ENCODE data around the gene MRPS10. TPM values are rescaled to one million over a fixed set of nuclear protein-coding genes. Genes with fewer than 3 reads are reported as not detected.

The MRPS10 gene
- polyA plus RNA-seq, 2 of the 4 experiments (the other 2 are of a cell fraction), result 31.5 to 60.7 TPM

GRCh38 chr6:42162812-42163211, 54.8 kb downstream of the MRPS10 start:
- WGBS (ENCODE audit: missing lambda C conversion rate), result 60% methylated on average over 2 of the region's 13 CpGs
- ChIA-PET CTCF (interaction anchor here (1.6 to 13.1 kb wide), 3 partner anchors 52 to 82 kb away, joined by 3 to 172 read pairs (median 6); no protein-coding TSS in a partner anchor), POLR2A (no interaction called here)
- H3K4me2 ChIP-seq, result no peak overlapping the region
- H3K27ac ChIP-seq, result no peak overlapping the region; a peak in 1 of 6 replicates
- FAIRE-seq (no peak), ATAC-seq (no peak), DNase-seq (ENCODE audit: low read depth in 1 of 2, low spot score in 1 of 2) (no peak)
- no peaks in the 10 kb centered on the region for H3K9me3 ChIP-seq
- peaks cover 5% of the 10 kb centered on the region; the same call in 2 of the 3 replicates for H3K4me1 ChIP-seq
- TF ChIP-seq CBX8 (IDR thresholded peaks at IDR 0.05), result no peak
- H3K4me3 ChIP-seq, result no peak overlapping the region

- FAIRE-seq, result no peak
- POLR2A ChIA-PET, result no interaction called here
- no peak for ATAC-seq
- DNase-seq (ENCODE audit: low read depth in 1 of 2, low spot score in 1 of 2), result no peak
- 89% methylated on average over 7 of the region's 7 CpGs for WGBS (ENCODE audit: missing lambda C conversion rate)
- Histone ChIP-seq H3K4me3 (no peak overlapping the region), H3K4me2 (no peak overlapping the region), H3K4me1 (peaks cover 5% of the 10 kb centered on the region; the same call in 2 of the 3 replicates), H3K9me3 (no peaks in the 10 kb centered on the region), H3K27ac (no peak overlapping the region; a peak in 1 of 6 replicates)
- CTCF ChIA-PET, result interaction anchor here (1.5 to 13.1 kb wide), 4 partner anchors 50 to 81 kb away, joined by 3 to 172 read pairs (median 4); no protein-coding TSS in a partner anchor
- TF ChIP-seq KDM5A (IDR thresholded peaks at IDR 0.05), result no peak
- TF ChIP-seq ZFP36 (IDR thresholded peaks at IDR 0.05; ENCODE audit: borderline replicate concordance, partially characterized antibody), result no peak
- no peak for TF ChIP-seq ELK1 (IDR thresholded peaks at IDR 0.05; ENCODE audit: low read depth, low read length)
- TF ChIP-seq HEYL (CRISPR knock-in tag; IDR thresholded peaks at IDR 0.05), result no peak
- TF ChIP-seq RARB (CRISPR knock-in tag; IDR thresholded peaks at IDR 0.05), result no peak
- TF ChIP-seq CBX8 (IDR thresholded peaks at IDR 0.05), result no peak
Observed at GRCh38 chr6:42162384-42162783, 55.3 kb downstream of the MRPS10 start.

GRCh38 chr6:42159431-42160024, 58.1 kb downstream of the MRPS10 start:
- ChIA-PET CTCF (interaction anchor here (0.5 to 1.5 kb wide), 3 partner anchors 12 to 83 kb away, joined by 3 to 4 read pairs (median 3); no protein-coding TSS in a partner anchor), POLR2A (no interaction called here)
- no peak for FAIRE-seq
- TF ChIP-seq CTCF (IDR thresholded peaks at IDR 0.05), result no peak
- TF ChIP-seq FOXS1 (CRISPR knock-in tag; IDR thresholded peaks at IDR 0.05), result no peak
- TF ChIP-seq E2F6 (IDR thresholded peaks at IDR 0.05; ENCODE audit: borderline replicate concordance, low read depth), result no peak
- no peak for TF ChIP-seq HOXB13 (CRISPR knock-in tag; IDR thresholded peaks at IDR 0.05; ENCODE audit: low read depth)
- TF ChIP-seq PBX3 (IDR thresholded peaks at IDR 0.05), result no peak
- no peak for TF ChIP-seq CBX8 (IDR thresholded peaks at IDR 0.05)
- TF ChIP-seq FOSL2 (IDR thresholded peaks at IDR 0.05), result no peak
- no peak for TF ChIP-seq FOSL2 (CRISPR knock-in tag; IDR thresholded peaks at IDR 0.05)
- no peak for TF ChIP-seq MAFK (IDR thresholded peaks at IDR 0.05; ENCODE audit: partially characterized antibody)
- Histone ChIP-seq H3K4me2 (no peak overlapping the region), H3K4me1 (no peaks in the 10 kb centered on the region), H3K9me3 (no peaks in the 10 kb centered on the region), H3K27ac (no peak overlapping the region), H3K4me3 (no peak overlapping the region)
- no peak for ATAC-seq
- DNase-seq (ENCODE audit: low read depth in 1 of 2, low spot score in 1 of 2), result no peak
- WGBS (ENCODE audit: missing lambda C conversion rate), result 44% methylated on average over 2 of the region's 4 CpGs

GRCh38 chr6:42158631-42159030, 59.0 kb downstream of the MRPS10 start:
- no peak for ATAC-seq
- CTCF ChIA-PET, result interaction anchor here (0.5 to 1.5 kb wide), 3 partner anchors 11 to 82 kb away, joined by 3 to 4 read pairs (median 3); no protein-coding TSS in a partner anchor
- POLR2A ChIA-PET, result no interaction called here
- Histone ChIP-seq H3K4me3 (no peak overlapping the region), H3K4me1 (0 out of 3 replicates have a peak, but pooled peaks cover 4% of the 10 kb centered on the region), H3K9me3 (no peaks in the 10 kb centered on the region), H3K27ac (no peak overlapping the region), H3K4me2 (no peak overlapping the region)
- WGBS (ENCODE audit: missing lambda C conversion rate), result 58% methylated on average over 2 of the region's 2 CpGs
- FAIRE-seq, result no peak
- no peak for DNase-seq (ENCODE audit: low read depth in 1 of 2, low spot score in 1 of 2)
- TF ChIP-seq CEBPB (IDR thresholded peaks at IDR 0.05) (no peak), ZNF302 (CRISPR knock-in tag; IDR thresholded peaks at IDR 0.05) (no peak), USF2 (IDR thresholded peaks at IDR 0.05) (no peak), RFX5 (IDR thresholded peaks at IDR 0.05) (no peak), GATA3 (IDR thresholded peaks at IDR 0.05; ENCODE audit: borderline replicate concordance) (no peak), NR3C1 (IDR thresholded peaks at IDR 0.05) (no peak), MAFK (IDR thresholded peaks at IDR 0.05; ENCODE audit: partially characterized antibody) (no peak)
